ENCODE data around the gene LCE2C. TPM values are rescaled to one million over a fixed set of nuclear protein-coding genes. Genes with fewer than 3 reads are reported as not detected.
"Not testable (repeated sequence)": the region's sequence is repeated elsewhere in the genome, so short reads cannot be mapped to it uniquely, and the experiment has no call there.

LCE2C gene, protein sequence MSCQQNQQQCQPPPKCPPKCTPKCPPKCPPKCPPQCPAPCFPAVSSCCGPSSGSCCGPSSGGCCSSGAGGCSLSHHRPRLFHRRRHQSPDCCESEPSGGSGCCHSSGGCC
- total RNA-seq, result not detected

DNA sequence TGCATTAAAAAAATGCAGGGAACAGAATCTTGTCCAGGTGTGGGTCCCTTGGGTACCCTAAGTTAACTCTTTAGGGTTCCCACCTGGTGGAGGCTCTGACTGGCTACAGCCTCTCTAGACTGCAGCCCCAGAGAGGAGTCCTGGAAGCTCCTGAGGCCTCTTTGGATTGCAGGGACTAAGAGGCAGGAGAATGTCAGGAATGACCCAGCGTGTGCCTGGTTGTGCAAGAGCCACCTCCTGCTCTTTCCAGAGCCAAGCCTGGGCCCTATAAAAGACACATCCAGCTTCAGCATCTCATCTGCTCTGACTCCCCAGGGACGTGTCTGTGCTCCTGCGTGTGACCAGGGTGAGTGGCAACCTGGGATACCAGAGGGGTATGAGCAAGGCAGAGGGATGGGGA, at the start of gene LCE2C:
Gene LCE2C, plus strand, starts transcription at position 297 of the 400 bp plus-strand sequence. CDS start 737 bp downstream, outside the sequence.
- H3K27ac ChIP-seq; H3K4me3 ChIP-seq; H3K4me1 ChIP-seq; H3K27me3 ChIP-seq; intact Hi-C loops (cut with DNase I); H3K36me3 ChIP-seq; DNase-seq (ENCODE audit: extremely low spot score in 2 of 2); H3K9me3 ChIP-seq: not testable (repeated sequence)

- DNase-seq (ENCODE audit: extremely low spot score in 2 of 2), result no peak
- Histone ChIP-seq H3K4me1 (no peaks in the 10 kb centered on the region), H3K27ac (no peak overlapping the region), H3K27me3 (no peaks in the 10 kb centered on the region), H3K9me3 (no peaks in the 10 kb centered on the region), H3K4me3 (no peak overlapping the region), H3K36me3 (no peaks in the 10 kb centered on the region)
- no peak for TF ChIP-seq POLR2AphosphoS5 (IDR thresholded peaks at IDR 0.05; ENCODE audit: insufficient read depth in 1 of 2, low read depth in 1 of 2)
- TF ChIP-seq POLR2A (IDR thresholded peaks at IDR 0.05), result no peak
- TF ChIP-seq, protein P1, sequence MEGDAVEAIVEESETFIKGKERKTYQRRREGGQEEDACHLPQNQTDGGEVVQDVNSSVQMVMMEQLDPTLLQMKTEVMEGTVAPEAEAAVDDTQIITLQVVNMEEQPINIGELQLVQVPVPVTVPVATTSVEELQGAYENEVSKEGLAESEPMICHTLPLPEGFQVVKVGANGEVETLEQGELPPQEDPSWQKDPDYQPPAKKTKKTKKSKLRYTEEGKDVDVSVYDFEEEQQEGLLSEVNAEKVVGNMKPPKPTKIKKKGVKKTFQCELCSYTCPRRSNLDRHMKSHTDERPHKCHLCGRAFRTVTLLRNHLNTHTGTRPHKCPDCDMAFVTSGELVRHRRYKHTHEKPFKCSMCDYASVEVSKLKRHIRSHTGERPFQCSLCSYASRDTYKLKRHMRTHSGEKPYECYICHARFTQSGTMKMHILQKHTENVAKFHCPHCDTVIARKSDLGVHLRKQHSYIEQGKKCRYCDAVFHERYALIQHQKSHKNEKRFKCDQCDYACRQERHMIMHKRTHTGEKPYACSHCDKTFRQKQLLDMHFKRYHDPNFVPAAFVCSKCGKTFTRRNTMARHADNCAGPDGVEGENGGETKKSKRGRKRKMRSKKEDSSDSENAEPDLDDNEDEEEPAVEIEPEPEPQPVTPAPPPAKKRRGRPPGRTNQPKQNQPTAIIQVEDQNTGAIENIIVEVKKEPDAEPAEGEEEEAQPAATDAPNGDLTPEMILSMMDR (IDR thresholded peaks at IDR 0.05), result no peak
- intact Hi-C loops (cut with DNase I), result no loop called here
These were observed 48.3 kb upstream of the LCE2C start for GRCh38 chr1:152626744-152627143.

GRCh38 chr1:152630596-152630995, 44.5 kb upstream of the LCE2C start:
- no peak overlapping the region for H3K4me3 ChIP-seq
- no peaks in the 10 kb centered on the region for H3K36me3 ChIP-seq
- TF ChIP-seq, protein P1 (IDR thresholded peaks at IDR 0.05), result no peak
- no peak for TF ChIP-seq POLR2AphosphoS5 (IDR thresholded peaks at IDR 0.05; ENCODE audit: insufficient read depth in 1 of 2, low read depth in 1 of 2)
- TF ChIP-seq POLR2A (IDR thresholded peaks at IDR 0.05), result no peak
- H3K9me3 ChIP-seq, result no peaks in the 10 kb centered on the region
- no peak overlapping the region for H3K27ac ChIP-seq
- intact Hi-C loops (cut with DNase I), result no loop called here
- DNase-seq (ENCODE audit: extremely low spot score in 2 of 2), result no peak
- H3K27me3 ChIP-seq, result no peaks in the 10 kb centered on the region
- H3K4me1 ChIP-seq, result no peaks in the 10 kb centered on the region

DNA sequence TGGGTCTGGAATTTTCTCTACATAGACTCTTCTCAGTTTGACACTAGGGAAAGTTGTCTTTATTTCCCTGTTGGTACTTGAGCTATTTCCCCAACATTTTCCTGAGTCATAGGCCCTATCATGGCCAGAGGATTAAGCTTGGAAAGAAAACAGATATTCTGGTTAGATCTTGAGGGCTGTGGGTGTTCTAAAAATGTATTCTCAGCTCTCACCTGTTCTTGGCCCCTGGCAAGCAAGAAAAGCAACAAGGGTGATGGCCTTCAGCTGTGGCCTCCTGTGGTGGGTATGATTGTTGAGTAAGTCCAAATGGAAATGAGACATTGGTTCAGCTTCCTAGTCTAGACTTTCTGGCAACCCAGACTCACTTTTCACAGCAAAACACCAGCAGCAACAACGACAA, 34.7 kb upstream of the LCE2C start:
- no peaks in the 10 kb centered on the region for H3K36me3 ChIP-seq
- TF ChIP-seq POLR2A (IDR thresholded peaks at IDR 0.05) (no peak), POLR2AphosphoS5 (IDR thresholded peaks at IDR 0.05; ENCODE audit: insufficient read depth in 1 of 2, low read depth in 1 of 2) (no peak)
- TF ChIP-seq, protein P1 (IDR thresholded peaks at IDR 0.05), result no peak
- no peaks in the 10 kb centered on the region for H3K27me3 ChIP-seq
- no peak overlapping the region for H3K4me3 ChIP-seq
- intact Hi-C loops (cut with DNase I), result no loop called here
- no peaks in the 10 kb centered on the region for H3K9me3 ChIP-seq
- no peak overlapping the region for H3K27ac ChIP-seq
- no peak for DNase-seq (ENCODE audit: extremely low spot score in 2 of 2)
- H3K4me1 ChIP-seq, result no peaks in the 10 kb centered on the region

DNA sequence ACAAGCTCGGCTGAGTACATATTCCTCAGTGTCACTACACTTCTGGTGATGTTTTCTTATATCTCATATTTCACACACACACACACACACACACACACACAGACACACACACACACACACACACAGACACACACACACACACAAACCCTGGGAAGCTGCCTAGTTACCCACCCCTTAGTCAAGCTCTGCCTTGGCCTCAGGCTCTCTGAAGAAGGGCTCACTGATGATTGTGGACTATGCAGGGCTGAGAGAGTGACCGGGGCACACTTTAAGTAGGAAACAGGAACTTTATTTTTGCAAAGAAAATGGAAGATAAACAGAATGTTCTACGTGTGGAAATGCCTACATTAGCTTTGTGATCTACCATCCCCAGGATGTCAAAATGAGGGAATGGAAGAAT, 31.1 kb upstream of the LCE2C start:
- H3K9me3 ChIP-seq, result no peaks in the 10 kb centered on the region
- intact Hi-C loops (cut with DNase I), result no loop called here
- no peak for DNase-seq (ENCODE audit: extremely low spot score in 2 of 2)

More for the DNA sequence above, 31.1 kb upstream of the LCE2C start:
- H3K36me3 ChIP-seq, result no peaks in the 10 kb centered on the region
- H3K27me3 ChIP-seq, result no peaks in the 10 kb centered on the region
- no peaks in the 10 kb centered on the region for H3K4me1 ChIP-seq
- no peak overlapping the region for H3K27ac ChIP-seq
- no peak overlapping the region for H3K4me3 ChIP-seq
- TF ChIP-seq POLR2AphosphoS5 (IDR thresholded peaks at IDR 0.05; ENCODE audit: insufficient read depth in 1 of 2, low read depth in 1 of 2) (no peak), POLR2A (IDR thresholded peaks at IDR 0.05) (no peak)
- TF ChIP-seq, protein P1 (IDR thresholded peaks at IDR 0.05), result no peak

All from vagina (tissue), 2 donors.